Prostate gland (tissue), 2 donors: ENCODE measurements around the gene LRSAM1.

ENCODE experiments used
- CTCF ChIP-seq, 4 experiments: fragments of 200-600 bp in 2 of 4; fragments of 450-650 bp in 2 of 4; sonication (generic) in 2 of 4; IDR thresholded peaks; 1 replicate in 3 of 4; 2 replicates in 1 of 4; pipeline ENCODE4 v1.5.1; 2016 to 2019; ENCODE audit warnings: antibody characterized with exemption in 4 of 4, mild to moderate bottlenecking in 2 of 4, moderate library complexity in 2 of 4
- POLR2A ChIP-seq: fragments of 450-650 bp; IDR thresholded peaks from one replicate; pipeline ENCODE4 v1.6.1; 2016; ENCODE audit warnings: antibody characterized with exemption, mild to moderate bottlenecking

DNA sequence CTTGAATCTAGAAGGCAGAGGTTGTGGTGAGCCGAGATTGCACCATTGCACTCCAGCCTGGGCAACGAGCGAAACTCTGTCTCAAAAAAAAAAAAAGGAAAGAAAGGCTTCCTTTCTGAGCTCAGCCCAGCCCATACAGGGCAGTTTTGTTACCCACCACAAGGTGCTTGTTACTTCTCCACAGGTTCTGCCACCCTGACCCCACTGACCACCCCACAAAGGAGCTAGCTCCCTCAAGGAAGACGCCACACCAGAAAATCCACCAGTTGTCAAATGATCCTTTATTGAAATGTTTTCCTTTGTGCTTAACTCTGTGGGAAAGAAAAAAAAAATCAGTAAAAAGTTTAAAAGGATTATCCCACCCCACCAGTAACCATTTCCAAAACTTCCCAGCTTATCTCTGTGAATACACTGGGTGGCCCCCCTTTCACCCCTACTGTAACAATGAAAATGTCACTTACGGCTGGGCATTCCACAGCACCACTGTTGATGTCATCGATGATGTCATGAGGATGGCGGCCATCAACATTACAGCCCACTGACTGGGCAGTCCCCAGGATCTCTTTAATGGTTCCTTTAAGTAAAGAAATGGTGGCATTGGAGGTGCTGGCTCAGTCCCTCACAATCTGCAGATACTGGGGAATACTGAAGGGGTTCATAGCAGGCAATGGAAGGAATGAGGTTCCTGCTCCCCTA is 3.7 kb upstream of the LRSAM1 start:
- TF ChIP-seq CTCF (IDR thresholded peaks at IDR 0.05) (no peak), POLR2A (no peak)
